Measurements from ENCODE around the gene FOXA2.

DNA sequence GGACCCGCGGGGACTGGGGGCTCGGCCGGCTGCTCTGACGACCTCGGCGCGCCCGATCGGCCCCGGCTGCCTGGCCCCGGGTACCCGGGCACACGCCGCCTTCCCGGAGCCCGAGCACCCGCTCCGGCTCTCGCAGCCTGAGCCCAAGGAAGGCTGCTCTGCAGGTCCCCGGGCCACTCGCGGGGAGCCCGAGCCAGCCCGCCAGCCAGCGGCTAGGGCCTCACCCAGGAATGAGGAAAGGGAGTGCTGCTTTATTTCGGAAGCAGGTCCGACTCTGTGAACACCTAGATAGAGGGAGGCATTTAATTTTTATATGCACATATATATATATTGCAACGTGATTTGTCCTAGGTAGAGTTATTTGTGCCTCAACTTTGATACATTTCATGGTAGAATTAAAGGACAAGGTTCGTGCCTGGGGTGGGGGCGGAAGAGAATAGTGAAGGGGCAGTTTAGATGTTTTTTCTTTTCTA lies 15.5 kb downstream of the FOXA2 start:
- TF ChIP-seq, protein P1, sequence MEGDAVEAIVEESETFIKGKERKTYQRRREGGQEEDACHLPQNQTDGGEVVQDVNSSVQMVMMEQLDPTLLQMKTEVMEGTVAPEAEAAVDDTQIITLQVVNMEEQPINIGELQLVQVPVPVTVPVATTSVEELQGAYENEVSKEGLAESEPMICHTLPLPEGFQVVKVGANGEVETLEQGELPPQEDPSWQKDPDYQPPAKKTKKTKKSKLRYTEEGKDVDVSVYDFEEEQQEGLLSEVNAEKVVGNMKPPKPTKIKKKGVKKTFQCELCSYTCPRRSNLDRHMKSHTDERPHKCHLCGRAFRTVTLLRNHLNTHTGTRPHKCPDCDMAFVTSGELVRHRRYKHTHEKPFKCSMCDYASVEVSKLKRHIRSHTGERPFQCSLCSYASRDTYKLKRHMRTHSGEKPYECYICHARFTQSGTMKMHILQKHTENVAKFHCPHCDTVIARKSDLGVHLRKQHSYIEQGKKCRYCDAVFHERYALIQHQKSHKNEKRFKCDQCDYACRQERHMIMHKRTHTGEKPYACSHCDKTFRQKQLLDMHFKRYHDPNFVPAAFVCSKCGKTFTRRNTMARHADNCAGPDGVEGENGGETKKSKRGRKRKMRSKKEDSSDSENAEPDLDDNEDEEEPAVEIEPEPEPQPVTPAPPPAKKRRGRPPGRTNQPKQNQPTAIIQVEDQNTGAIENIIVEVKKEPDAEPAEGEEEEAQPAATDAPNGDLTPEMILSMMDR (IDR thresholded peaks at IDR 0.05) = no peak
- TF ChIP-seq POLR2AphosphoS5 (IDR thresholded peaks at IDR 0.05; ENCODE audit: low read depth, low read length) (no peak), TCF7L2 (IDR thresholded peaks at IDR 0.05; ENCODE audit: low read depth, low read length) (no peak)
- TF ChIP-seq, protein P2, sequence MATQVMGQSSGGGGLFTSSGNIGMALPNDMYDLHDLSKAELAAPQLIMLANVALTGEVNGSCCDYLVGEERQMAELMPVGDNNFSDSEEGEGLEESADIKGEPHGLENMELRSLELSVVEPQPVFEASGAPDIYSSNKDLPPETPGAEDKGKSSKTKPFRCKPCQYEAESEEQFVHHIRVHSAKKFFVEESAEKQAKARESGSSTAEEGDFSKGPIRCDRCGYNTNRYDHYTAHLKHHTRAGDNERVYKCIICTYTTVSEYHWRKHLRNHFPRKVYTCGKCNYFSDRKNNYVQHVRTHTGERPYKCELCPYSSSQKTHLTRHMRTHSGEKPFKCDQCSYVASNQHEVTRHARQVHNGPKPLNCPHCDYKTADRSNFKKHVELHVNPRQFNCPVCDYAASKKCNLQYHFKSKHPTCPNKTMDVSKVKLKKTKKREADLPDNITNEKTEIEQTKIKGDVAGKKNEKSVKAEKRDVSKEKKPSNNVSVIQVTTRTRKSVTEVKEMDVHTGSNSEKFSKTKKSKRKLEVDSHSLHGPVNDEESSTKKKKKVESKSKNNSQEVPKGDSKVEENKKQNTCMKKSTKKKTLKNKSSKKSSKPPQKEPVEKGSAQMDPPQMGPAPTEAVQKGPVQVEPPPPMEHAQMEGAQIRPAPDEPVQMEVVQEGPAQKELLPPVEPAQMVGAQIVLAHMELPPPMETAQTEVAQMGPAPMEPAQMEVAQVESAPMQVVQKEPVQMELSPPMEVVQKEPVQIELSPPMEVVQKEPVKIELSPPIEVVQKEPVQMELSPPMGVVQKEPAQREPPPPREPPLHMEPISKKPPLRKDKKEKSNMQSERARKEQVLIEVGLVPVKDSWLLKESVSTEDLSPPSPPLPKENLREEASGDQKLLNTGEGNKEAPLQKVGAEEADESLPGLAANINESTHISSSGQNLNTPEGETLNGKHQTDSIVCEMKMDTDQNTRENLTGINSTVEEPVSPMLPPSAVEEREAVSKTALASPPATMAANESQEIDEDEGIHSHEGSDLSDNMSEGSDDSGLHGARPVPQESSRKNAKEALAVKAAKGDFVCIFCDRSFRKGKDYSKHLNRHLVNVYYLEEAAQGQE (IDR thresholded peaks at IDR 0.05; ENCODE audit: insufficient read depth in 1 of 2, low read depth in 2 of 2, low read length in 1 of 2) = no peak

All from Panc1 (cell line).